ENCODE data around the gene CCDC137. TPM values are rescaled to one million over a fixed set of nuclear protein-coding genes. Genes with fewer than 3 reads are reported as not detected.

Gene CCDC137
- polyA plus RNA-seq, 4 donors: 11.4 to 21.0 (median 19.0) TPM

DNA sequence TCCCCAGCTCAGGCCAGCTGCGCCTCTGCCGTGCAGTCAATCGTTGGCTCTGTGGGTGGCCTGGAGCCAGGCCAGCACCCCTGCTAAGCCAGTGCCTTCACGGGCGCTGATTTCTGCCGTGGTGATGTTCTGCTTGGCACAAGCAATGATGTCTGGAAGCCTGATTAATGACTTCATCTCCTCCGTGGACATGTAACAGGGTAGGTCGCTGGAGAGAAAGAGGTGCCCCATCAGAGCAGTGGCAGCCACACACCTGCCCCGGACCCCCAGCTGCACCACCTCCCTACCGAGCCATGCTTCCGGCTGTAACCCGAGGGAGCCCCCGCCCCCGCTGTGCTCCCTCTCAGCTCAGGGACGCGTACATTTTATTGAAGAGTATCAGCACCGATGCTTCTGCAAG is 15.1 kb downstream of the CCDC137 start:
- DNase-seq (ENCODE audit: low read depth in 4 of 4, low spot score in 2 of 4): no peak

DNA sequence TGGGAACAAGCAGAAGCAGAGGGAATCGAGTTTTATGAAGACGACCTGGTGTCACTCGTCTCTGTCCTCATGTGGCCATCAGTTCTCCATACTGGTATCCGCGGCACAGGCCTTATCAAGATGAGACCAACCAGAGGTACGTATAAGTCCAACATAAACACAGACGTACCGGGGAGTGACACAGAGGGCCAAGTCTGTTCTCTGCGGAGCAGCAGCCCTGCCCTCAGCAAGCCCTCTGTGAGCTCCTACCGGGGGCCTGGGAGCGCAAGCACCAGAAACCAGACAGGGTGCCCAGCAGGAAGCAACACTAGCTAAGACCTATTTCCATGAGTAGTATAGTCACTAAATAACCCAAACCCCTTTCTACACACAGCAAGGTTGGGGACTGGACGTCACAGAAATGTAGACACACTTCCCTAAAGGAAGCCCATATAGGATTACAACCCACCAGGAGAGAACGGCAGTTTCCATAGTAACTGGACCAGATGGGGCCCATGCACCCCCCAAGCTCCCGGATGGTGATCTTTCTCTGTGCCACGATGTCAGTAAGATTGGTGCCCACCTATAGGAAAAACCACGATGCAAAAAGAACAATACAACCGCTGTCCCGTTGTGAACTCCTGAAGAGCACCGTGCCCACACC is 16.1 kb downstream of the CCDC137 start:
- no peak for DNase-seq (ENCODE audit: low read depth in 4 of 4, low spot score in 2 of 4)

DNA sequence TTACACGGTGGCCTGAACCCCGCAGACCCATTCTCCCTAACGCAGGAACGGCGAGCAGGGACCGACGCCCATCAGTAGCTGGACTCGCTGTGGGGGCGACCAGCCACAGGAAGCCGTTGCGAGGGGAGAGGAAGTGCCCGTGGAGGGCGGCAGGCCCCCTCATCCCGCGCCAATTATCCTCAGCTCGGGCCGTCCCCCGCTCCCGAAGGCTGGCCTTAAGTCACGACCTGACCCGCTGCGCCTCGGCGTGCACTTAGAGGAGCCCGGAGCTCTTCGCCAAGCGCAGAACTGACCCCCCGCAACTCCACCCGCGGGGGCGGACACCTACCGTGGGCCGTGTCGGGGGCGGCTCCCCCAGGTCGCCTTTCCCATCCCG is 16.7 kb downstream of the CCDC137 start:
- DNase-seq (ENCODE audit: low read depth in 4 of 4, low spot score in 2 of 4): no peak

DNA sequence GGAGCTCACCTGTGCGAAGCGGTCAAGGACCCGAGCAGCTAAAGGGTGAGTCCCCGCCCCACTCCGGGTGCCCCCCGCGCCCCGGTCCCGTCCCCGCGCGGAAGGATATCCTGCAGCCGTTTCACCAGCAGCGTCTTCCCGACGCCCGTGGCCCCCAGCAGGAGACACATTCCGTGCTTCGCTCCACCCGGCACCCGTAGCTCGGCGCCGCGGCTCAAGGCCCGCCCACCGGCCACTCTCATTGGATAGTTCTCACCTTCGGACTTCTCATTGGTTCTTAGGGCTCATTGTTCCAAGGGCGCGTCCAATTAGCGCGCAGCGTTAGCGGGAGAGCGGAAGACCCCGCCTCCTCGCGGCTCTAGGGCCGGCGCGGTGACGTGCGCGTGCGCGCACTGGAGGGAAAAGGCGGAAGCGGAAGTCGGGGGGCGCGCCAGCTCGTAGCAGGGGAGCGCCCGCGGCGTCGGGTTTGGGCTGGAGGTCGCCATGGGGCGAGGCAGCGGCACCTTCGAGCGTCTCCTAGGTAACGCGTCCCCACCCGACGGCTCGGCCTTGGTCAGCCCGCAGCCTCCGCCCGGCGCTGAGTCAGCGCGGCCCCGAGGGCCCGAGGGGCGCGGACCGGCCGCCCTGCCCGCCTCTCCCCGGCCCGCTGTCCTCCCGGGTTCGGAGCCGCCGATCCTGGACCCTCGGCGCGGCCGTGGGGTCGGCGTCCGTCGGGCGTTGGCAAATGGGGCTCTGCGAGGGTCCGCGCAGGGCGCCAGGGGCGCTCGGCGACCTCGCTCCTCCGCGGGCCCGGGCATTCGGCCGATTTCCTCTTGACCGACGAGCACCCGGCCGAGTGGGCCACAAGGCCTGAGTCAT is 17.3 kb downstream of the CCDC137 start, which contains the start of the genes ARL16 and HGS:
TSS of gene ARL16 (minus strand) at position 214 of the 858 bp plus-strand sequence. CDS start at position 170, 44 bp downstream.
TSS of gene HGS (plus strand) at position 428 of the 858 bp plus-strand sequence. CDS start at position 484, 56 bp downstream.
- peak; percentile 94 to 99 (median 98) for DNase-seq (ENCODE audit: low read depth in 4 of 4, low spot score in 2 of 4)

- DNase-seq (ENCODE audit: low read depth in 4 of 4, low spot score in 2 of 4): no peak
These were observed 17.9 kb downstream of the CCDC137 start for GRCh38 chr17:81684442-81684911.

DNA sequence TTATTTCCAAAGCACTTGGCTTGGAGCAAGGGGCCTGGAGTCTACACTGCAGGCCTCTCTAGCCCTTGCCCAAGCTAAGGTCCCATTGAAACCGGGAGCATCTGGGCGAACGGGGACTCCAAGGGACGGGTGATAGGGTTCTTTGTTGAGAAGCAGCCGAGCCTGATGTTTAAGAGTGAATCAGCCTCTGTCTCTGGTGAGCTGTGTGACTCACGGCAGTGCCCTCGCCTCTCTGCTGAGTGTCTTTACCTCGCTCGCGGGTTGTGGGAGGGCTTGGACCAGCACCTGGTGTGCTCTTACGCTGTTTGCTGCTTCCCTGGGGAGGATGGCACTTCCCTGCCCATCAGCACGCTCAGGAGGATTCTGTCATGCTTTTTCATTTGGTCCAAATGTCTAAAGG is 18.6 kb downstream of the CCDC137 start:
- no peak for DNase-seq (ENCODE audit: low read depth in 4 of 4, low spot score in 2 of 4)

GRCh38 chr17:81686614-81687013 is 20.1 kb downstream of the CCDC137 start:
- DNase-seq (ENCODE audit: low read depth in 4 of 4, low spot score in 2 of 4): no peak

- no peak for DNase-seq (ENCODE audit: low read depth in 4 of 4, low spot score in 2 of 4)
These were observed 21.4 kb downstream of the CCDC137 start for GRCh38 chr17:81687770-81688541.

GRCh38 chr17:81688616-81689015 is 22.1 kb downstream of the CCDC137 start:
- DNase-seq (ENCODE audit: low read depth in 4 of 4, low spot score in 2 of 4): no peak

- no peak for DNase-seq (ENCODE audit: low read depth in 4 of 4, low spot score in 2 of 4)
These were observed 23.5 kb downstream of the CCDC137 start for GRCh38 chr17:81690066-81690465.

GRCh38 chr17:81690549-81690948 is 24.0 kb downstream of the CCDC137 start:
- no peak for DNase-seq (ENCODE audit: low read depth in 4 of 4, low spot score in 2 of 4)

- DNase-seq (ENCODE audit: low read depth in 4 of 4, low spot score in 2 of 4): no peak
These were observed 24.7 kb downstream of the CCDC137 start for GRCh38 chr17:81691196-81691595.

DNA sequence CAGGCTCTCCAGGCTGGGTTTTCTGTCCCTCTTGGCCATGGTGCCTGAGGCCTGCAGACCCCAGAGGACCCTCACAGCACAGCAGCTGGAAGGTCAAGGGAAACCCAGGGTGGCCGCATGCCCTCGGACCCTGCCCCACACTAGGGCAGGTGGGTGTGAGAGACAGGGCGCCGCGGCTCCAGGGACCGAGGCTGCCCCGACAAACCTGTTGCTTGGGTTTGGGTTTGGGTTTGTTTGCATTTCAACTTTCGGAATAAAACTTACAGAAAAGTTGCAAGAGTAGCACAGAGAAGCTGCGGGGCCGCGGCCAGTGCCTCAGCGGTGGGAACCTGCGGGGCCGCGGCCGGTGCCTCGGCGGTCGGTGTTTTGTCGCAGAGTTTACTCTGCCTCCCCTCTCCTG is 25.1 kb downstream of the CCDC137 start:
- DNase-seq (ENCODE audit: low read depth in 4 of 4, low spot score in 2 of 4): no peak

DNA sequence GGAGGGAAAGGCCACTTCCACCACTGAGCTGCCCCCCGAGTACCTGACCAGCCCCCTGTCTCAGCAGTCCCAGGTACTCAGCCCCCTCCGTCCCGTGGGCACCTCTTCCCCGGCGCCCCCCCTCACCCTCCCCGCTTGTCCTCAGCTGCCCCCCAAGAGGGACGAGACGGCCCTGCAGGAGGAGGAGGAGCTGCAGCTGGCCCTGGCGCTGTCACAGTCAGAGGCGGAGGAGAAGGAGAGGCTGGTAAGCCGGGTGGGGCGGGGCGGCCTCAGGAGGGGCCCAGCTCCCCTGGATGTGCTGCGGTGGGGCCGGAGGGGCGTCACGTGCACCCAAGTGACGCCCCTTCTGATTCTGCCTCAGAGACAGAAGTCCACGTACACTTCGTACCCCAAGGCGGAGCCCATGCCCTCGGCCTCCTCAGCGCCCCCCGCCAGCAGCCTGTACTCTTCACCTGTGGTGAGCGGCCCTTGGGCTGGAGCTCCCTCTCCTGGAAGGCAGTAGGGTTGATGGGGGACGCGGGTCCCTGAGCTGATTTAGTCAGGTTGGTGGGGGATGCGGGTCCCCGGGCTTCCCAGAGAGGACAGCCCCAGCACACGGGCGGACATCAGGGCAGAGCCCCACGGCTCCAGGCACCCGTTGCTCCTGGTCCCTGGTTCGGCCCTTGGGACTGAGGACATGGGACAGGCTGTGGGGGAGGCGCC is 27.1 kb downstream of the CCDC137 start:
- DNase-seq (ENCODE audit: low read depth in 4 of 4, low spot score in 2 of 4): no peak

DNA sequence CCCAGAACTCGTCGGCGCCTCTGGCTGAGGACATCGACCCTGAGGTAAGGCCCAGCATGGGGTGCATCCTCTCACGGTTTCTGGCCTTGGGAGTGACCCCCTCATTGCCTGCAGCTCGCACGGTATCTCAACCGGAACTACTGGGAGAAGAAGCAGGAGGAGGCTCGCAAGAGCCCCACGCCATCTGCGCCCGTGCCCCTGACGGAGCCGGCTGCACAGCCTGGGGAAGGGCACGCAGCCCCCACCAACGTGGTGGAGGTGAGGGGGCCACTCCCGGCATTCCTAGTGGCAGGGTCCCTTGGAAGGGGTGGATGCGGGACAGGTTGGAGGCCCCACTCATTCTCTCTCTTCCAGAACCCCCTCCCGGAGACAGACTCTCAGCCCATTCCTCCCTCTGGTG is 28.3 kb downstream of the CCDC137 start:
- DNase-seq (ENCODE audit: low read depth in 4 of 4, low spot score in 2 of 4): no peak

GRCh38 chr17:81695211-81695610 is 28.7 kb downstream of the CCDC137 start:
- no peak for DNase-seq (ENCODE audit: low read depth in 4 of 4, low spot score in 2 of 4)

DNA sequence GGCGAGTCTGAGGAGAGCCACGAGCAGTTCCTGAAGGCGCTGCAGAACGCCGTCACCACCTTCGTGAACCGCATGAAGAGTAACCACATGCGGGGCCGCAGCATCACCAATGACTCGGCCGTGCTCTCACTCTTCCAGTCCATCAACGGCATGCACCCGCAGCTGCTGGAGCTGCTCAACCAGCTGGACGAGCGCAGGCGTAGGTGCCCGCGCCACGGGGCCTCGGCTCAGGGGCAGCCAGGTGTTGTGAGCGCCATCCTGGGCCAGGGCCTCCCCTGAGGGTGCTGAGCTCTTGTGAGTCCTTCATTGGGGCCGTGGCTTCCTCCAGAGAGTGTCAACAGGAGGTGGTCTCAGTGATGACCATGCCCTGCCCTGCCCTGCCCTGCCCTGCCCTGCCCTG is 29.3 kb downstream of the CCDC137 start:
- DNase-seq (ENCODE audit: low read depth in 4 of 4, low spot score in 2 of 4): no peak

- DNase-seq (ENCODE audit: low read depth in 4 of 4, low spot score in 2 of 4): no peak
These were observed 29.8 kb downstream of the CCDC137 start for GRCh38 chr17:81696218-81696941.

GRCh38 chr17:81697261-81698044 is 30.9 kb downstream of the CCDC137 start:
- no peak for DNase-seq (ENCODE audit: low read depth in 4 of 4, low spot score in 2 of 4)

All from left renal cortex interstitium (tissue), 4 donors.